Testis (tissue), 3 donors: ENCODE results near the gene DUXA. TPM values are rescaled to one million over a fixed set of nuclear protein-coding genes. Genes with fewer than 3 reads are reported as not detected.
A peak's percentile ranks its signal among the peaks of the same experiment; 100 is the strongest.

ENCODE experiments used
- DNase-seq: peaks from one replicate; pipeline ENCODE4 v3.0.0-alpha.2; 2019
- H3K27ac ChIP-seq, 2 donors: fragments of 200-600 bp; sonication (generic); one replicate each; pipeline ENCODE4 v1.5.1; 2019
- H3K27me3 ChIP-seq: fragments of 200-600 bp; sonication (generic); one replicate; pipeline ENCODE4 v1.5.1; 2019
- H3K36me3 ChIP-seq: fragments of 200-600 bp; sonication (generic); one replicate; pipeline ENCODE4 v1.5.1; 2017; ENCODE audit warnings: low read depth; ENCODE audit errors: missing control alignments
- H3K4me1 ChIP-seq: fragments of 200-600 bp; sonication (generic); one replicate; pipeline ENCODE4 v1.5.1; 2019
- H3K4me3 ChIP-seq, 2 donors: fragments of 200-600 bp; sonication (generic); one replicate each; pipeline ENCODE4 v1.5.1; 2017 to 2019
- H3K9me3 ChIP-seq: fragments of 200-600 bp; sonication (generic); one replicate; pipeline ENCODE4 v1.5.1; 2017
- CTCF ChIP-seq, 3 experiments: fragments of 450-650 bp in 2 of 3; fragments of 200-600 bp in 1 of 3; sonication (generic) in 1 of 3; IDR thresholded peaks; one replicate each; pipeline ENCODE4 v1.5.1; 2016 to 2019; ENCODE audit warnings: antibody characterized with exemption in 3 of 3, mild to moderate bottlenecking in 2 of 3, moderate library complexity in 1 of 3
- POLR2A ChIP-seq: fragments of 450-650 bp; IDR thresholded peaks from one replicate; pipeline ENCODE4 v1.6.1; 2017; ENCODE audit warnings: antibody characterized with exemption, mild to moderate bottlenecking, moderate library complexity
- WGBS, 2 donors: methylation state at CpG; one replicate each; pipeline ENCODE4 v1.1.5; 2018; 5-methylcytosine and 5-hydroxymethylcytosine counted together
- intact Hi-C: fragments of 100-400 bp; cut with DNase I; formaldehyde crosslinking; loops from one replicate; pipeline ENCODE4 v1.15.1; 2023; ENCODE audit warnings: low total_unique reads
- polyA plus RNA-seq: library from polyadenylated mRNA; stranded (reverse); fragments of 350-450 nt; fragmentation: Illumina TruSeq; extraction: RNeasy Lipid Tissue Mini Kit (QIAGEN cat#74804); gene quantifications from one replicate; pipeline ENCODE4 v1.2.3, GENCODE V29; 2014; ENCODE audit warnings: low read depth, low replicate concordance; ENCODE audit not compliant: insufficient read depth
- total RNA-seq, 2 donors: library from RNA; depleted of rRNA; stranded (reverse); fragments of >200 nt; gene quantifications; one replicate each; pipeline ENCODE4 v1.2.3, GENCODE V29; 2016

Gene DUXA
- total and polyA plus RNA-seq, 3 donors from 2014 or later, result 0.31 to 0.87 TPM; not detected in 1

GRCh38 chr19:57171551-57172081 lies 4.3 kb upstream of the DUXA start:
- no peak for TF ChIP-seq POLR2A
- no peak for TF ChIP-seq CTCF (IDR thresholded peaks at IDR 0.05)
- no peaks in the 10 kb centered on the region for H3K9me3 ChIP-seq
- H3K4me3 ChIP-seq, result peak overlapping the region in 1 of 2 donors; percentile 50
- WGBS, 2 donors, result 3% methylated on average over 6 to 13 of the region's 42 CpGs
- H3K36me3 ChIP-seq, result no peaks in the 10 kb centered on the region
- intact Hi-C loops, result no loop called here
- DNase-seq, result peak; percentile 62
- no peaks in the 10 kb centered on the region for H3K27me3 ChIP-seq
- peak overlapping the region in 1 of 2 donors; percentile 65 for H3K27ac ChIP-seq
- no peaks in the 10 kb centered on the region for H3K4me1 ChIP-seq

GRCh38 chr19:57165846-57166245 lies 1.4 kb downstream of the DUXA start:
- WGBS, 2 donors, result 71 to 84% methylated on average over 7 of the region's 7 CpGs

GRCh38 chr19:57161985-57162539 lies 5.2 kb downstream of the DUXA start:
- TF ChIP-seq POLR2A (no peak), CTCF (IDR thresholded peaks at IDR 0.05) (no peak)
- no peaks in the 10 kb centered on the region for H3K9me3 ChIP-seq

More at GRCh38 chr19:57165846-57166245, 1.4 kb downstream of the DUXA start:
- Histone ChIP-seq H3K27me3 (no peaks in the 10 kb centered on the region), H3K36me3 (no peaks in the 10 kb centered on the region), H3K4me3 (no peak overlapping the region), H3K9me3 (no peaks in the 10 kb centered on the region), H3K27ac (no peak overlapping the region), H3K4me1 (no peaks in the 10 kb centered on the region)
- intact Hi-C loops, result no loop called here
- no peak for TF ChIP-seq CTCF (IDR thresholded peaks at IDR 0.05)
- DNase-seq, result no peak

GRCh38 chr19:57152921-57153320 lies 14.4 kb downstream of the DUXA start:
- Histone ChIP-seq H3K4me1 (no peaks in the 10 kb centered on the region), H3K9me3 (no peaks in the 10 kb centered on the region), H3K36me3 (no peaks in the 10 kb centered on the region), H3K27me3 (no peaks in the 10 kb centered on the region), H3K4me3 (no peak overlapping the region), H3K27ac (no peak overlapping the region)
- DNase-seq, result no peak
- intact Hi-C loops, result no loop called here
- TF ChIP-seq CTCF (IDR thresholded peaks at IDR 0.05) (no peak), POLR2A (no peak)
- 82 to 88% methylated on average over 5 of the region's 5 CpGs for WGBS, 2 donors

More at GRCh38 chr19:57161985-57162539, 5.2 kb downstream of the DUXA start:
- H3K4me3 ChIP-seq, result no peak overlapping the region
- intact Hi-C loops, result no loop called here
- 65 to 67% methylated on average over 5 of the region's 5 CpGs for WGBS, 2 donors
- DNase-seq, result no peak
- no peaks in the 10 kb centered on the region for H3K4me1 ChIP-seq
- H3K36me3 ChIP-seq, result no peaks in the 10 kb centered on the region
- no peaks in the 10 kb centered on the region for H3K27me3 ChIP-seq
- no peak overlapping the region for H3K27ac ChIP-seq

GRCh38 chr19:57141699-57142098 lies 25.6 kb downstream of the DUXA start:
- Histone ChIP-seq H3K27ac (no peak overlapping the region), H3K4me3 (no peak overlapping the region), H3K4me1 (no peaks in the 10 kb centered on the region), H3K9me3 (no peaks in the 10 kb centered on the region), H3K27me3 (no peaks in the 10 kb centered on the region), H3K36me3 (no peaks in the 10 kb centered on the region)
- WGBS, 2 donors, result 84 to 95% methylated on average over 4 of the region's 4 CpGs
- no peak for DNase-seq
- intact Hi-C loops, result no loop called here
- TF ChIP-seq CTCF (IDR thresholded peaks at IDR 0.05) (no peak), POLR2A (no peak)
